NCI-H1048 (cell line): ENCODE results near the gene ZNF81.
"Not testable (repeated sequence)": the region's sequence is repeated elsewhere in the genome, so short reads cannot be mapped to it uniquely, and the experiment has no call there.

ENCODE experiments used
- DNase-seq: peaks from one replicate; lab custom pipeline; 2025; lab: John Stamatoyannopoulos, UW

The ZNF81 gene

GRCh38 chrX:47836164-47837072 is at the start of gene ZNF81:
TSS of gene ZNF81 (plus strand) at chrX:47836902. CDS start at chrX:47846268, 9,366 bp downstream.
- peak; percentile 84 for DNase-seq

GRCh38 chrX:47796433-47796906 is 40.2 kb upstream of the ZNF81 start:
- DNase-seq = no peak

- DNase-seq = no peak
Measured at GRCh38 chrX:47797084-47797483, 39.6 kb upstream of the ZNF81 start.

- DNase-seq = no peak
Measured at GRCh38 chrX:47798861-47799260, 37.8 kb upstream of the ZNF81 start.

GRCh38 chrX:47802589-47802988 is 34.1 kb upstream of the ZNF81 start:
- no peak for DNase-seq

GRCh38 chrX:47803103-47803502 is 33.6 kb upstream of the ZNF81 start:
- DNase-seq = not testable (repeated sequence)

GRCh38 chrX:47804315-47804714 is 32.4 kb upstream of the ZNF81 start:
- no peak for DNase-seq

- DNase-seq = not testable (repeated sequence)
Measured at GRCh38 chrX:47805844-47806243, 30.9 kb upstream of the ZNF81 start.

- DNase-seq = not testable (repeated sequence)
Measured at GRCh38 chrX:47806415-47807271, 30.1 kb upstream of the ZNF81 start.

- not testable (repeated sequence) for DNase-seq
Measured at GRCh38 chrX:47807272-47807538, 29.5 kb upstream of the ZNF81 start.

- DNase-seq = no peak
Measured at GRCh38 chrX:47807548-47807947, 29.2 kb upstream of the ZNF81 start.

GRCh38 chrX:47808904-47809788 is 27.6 kb upstream of the ZNF81 start:
- DNase-seq = no peak

- no peak for DNase-seq
Measured at GRCh38 chrX:47814851-47815250, 21.9 kb upstream of the ZNF81 start.

GRCh38 chrX:47815901-47816845 is 20.5 kb upstream of the ZNF81 start:
- DNase-seq = no peak

GRCh38 chrX:47817421-47817820 is 19.3 kb upstream of the ZNF81 start:
- DNase-seq = no peak

- no peak for DNase-seq
Measured at GRCh38 chrX:47817897-47818296, 18.8 kb upstream of the ZNF81 start.

- no peak for DNase-seq
Measured at GRCh38 chrX:47828984-47829383, 7.7 kb upstream of the ZNF81 start.

- no peak for DNase-seq
Measured at GRCh38 chrX:47831788-47832187, 4.9 kb upstream of the ZNF81 start.

GRCh38 chrX:47838361-47838760 is 1.7 kb downstream of the ZNF81 start:
- DNase-seq = no peak

GRCh38 chrX:47840111-47840510 is 3.4 kb downstream of the ZNF81 start:
- no peak for DNase-seq

GRCh38 chrX:47843363-47843762 is 6.7 kb downstream of the ZNF81 start:
- DNase-seq = no peak
